MM.1S (cell line): ENCODE results near the gene YPEL3.

ENCODE experiments used
- CTCF ChIP-seq: fragments of 300-600 bp; sonication (generic); IDR thresholded peaks from 2 replicates; pipeline ENCODE4 v1.5.1; 2016; ENCODE audit warnings: antibody characterized with exemption, low read length, mixed read lengths
- EZH2 ChIP-seq: fragments of 300-600 bp; sonication (generic); optimal IDR thresholded peaks from 2 replicates; pipeline ENCODE3; 2017; ENCODE audit warnings: low read depth, mild to moderate bottlenecking, antibody characterized with exemption, low read length, mixed read lengths
- EZH2phosphoT487 ChIP-seq: fragments of 300-600 bp; sonication (generic); IDR thresholded peaks from 2 replicates; pipeline ENCODE4 v1.6.1; 2018; ENCODE audit warnings: antibody characterized with exemption, low read length

GRCh38 chr16:30069611-30070462 is 26.2 kb downstream of the YPEL3 start:
- TF ChIP-seq CTCF: no peak
- TF ChIP-seq EZH2: no peak
- TF ChIP-seq EZH2phosphoT487: no peak
